H1 (cell line): Measurements from ENCODE around the gene PIK3CG.

Source experiments
- HDAC6 ChIP-seq: IDR thresholded peaks from one replicate; pipeline ENCODE4 v1.7.1; 2012; ENCODE audit warnings: low read depth, mild to moderate bottlenecking, inconsistent platforms, low read length, moderate library complexity
- NANOG ChIP-seq: IDR thresholded peaks from 2 replicates; pipeline ENCODE4 v1.6.1; 2011; ENCODE audit warnings: low read length, low read depth, mild to moderate bottlenecking, inconsistent platforms; ENCODE audit not compliant: insufficient read depth, poor library complexity, severe bottlenecking
- POLR2A ChIP-seq, 2 experiments: IDR thresholded peaks; 1 replicate in 1 of 2; 2 replicates in 1 of 2; pipeline ENCODE4 v1.6.1; 2011; ENCODE audit warnings: low read depth in 2 of 2, low read length in 2 of 2, mild to moderate bottlenecking in 2 of 2; ENCODE audit errors: control extremely low read depth in 1 of 2
- SIN3A ChIP-seq, 2 experiments: IDR thresholded peaks in 1 of 2; conservative IDR thresholded peaks in 1 of 2; 2 replicates each; pipeline ENCODE4 v1.6.1; 2011 to 2012; ENCODE audit warnings: low read length in 2 of 2, improper control_type of control experiment in 1 of 2, low read depth in 1 of 2, mild to moderate bottlenecking in 1 of 2
- TF ChIP-seq, protein P1 (sequence below), 3 experiments: IDR thresholded peaks; 1 replicate in 2 of 3; 2 replicates in 1 of 3; pipeline versions ENCODE4 v1.5.1 to v1.6.1; 2011; ENCODE audit warnings: low read length in 3 of 3, mild to moderate bottlenecking in 3 of 3, inconsistent platforms in 2 of 3, low read depth in 1 of 3, moderate library complexity in 1 of 3; ENCODE audit not compliant: insufficient read depth in 1 of 3; ENCODE audit errors: control extremely low read depth in 1 of 3
- TF ChIP-seq, protein P2 (sequence below): IDR thresholded peaks from 2 replicates; pipeline ENCODE4 v1.6.1; 2012; ENCODE audit warnings: inconsistent platforms

DNA sequence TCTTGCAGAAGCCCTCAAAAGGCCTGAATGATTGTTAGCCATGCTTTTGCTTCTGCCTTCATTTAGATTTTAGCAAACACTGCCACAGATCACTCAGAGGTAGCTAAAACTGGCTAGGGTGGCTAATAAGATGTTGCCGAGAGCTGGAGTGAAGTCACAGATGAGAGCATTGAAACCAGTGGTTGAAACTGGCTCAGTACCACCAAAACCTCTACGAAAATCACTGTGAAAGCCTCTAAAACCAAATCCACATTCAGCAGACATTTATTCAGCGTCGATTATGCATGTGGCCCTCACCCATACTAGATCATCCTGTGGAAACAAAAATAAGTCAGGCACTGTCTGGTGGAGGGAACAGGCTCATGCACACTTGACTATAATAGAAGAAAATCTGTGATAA is 50.8 kb downstream of the PIK3CG start:
- TF ChIP-seq NANOG (no peak), SIN3A (conservative IDR thresholded peaks at IDR 0.05 in 1 of 2, IDR thresholded peaks at IDR 0.05 in 1 of 2; ENCODE audit: low read depth in 1 of 2, low read length in 2 of 2) (no peak), POLR2A (IDR thresholded peaks at IDR 0.05; ENCODE audit: control extremely low read depth in 1 of 2, low read depth in 2 of 2, low read length in 2 of 2) (no peak), HDAC6 (no peak)
- TF ChIP-seq, protein P1, sequence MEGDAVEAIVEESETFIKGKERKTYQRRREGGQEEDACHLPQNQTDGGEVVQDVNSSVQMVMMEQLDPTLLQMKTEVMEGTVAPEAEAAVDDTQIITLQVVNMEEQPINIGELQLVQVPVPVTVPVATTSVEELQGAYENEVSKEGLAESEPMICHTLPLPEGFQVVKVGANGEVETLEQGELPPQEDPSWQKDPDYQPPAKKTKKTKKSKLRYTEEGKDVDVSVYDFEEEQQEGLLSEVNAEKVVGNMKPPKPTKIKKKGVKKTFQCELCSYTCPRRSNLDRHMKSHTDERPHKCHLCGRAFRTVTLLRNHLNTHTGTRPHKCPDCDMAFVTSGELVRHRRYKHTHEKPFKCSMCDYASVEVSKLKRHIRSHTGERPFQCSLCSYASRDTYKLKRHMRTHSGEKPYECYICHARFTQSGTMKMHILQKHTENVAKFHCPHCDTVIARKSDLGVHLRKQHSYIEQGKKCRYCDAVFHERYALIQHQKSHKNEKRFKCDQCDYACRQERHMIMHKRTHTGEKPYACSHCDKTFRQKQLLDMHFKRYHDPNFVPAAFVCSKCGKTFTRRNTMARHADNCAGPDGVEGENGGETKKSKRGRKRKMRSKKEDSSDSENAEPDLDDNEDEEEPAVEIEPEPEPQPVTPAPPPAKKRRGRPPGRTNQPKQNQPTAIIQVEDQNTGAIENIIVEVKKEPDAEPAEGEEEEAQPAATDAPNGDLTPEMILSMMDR (IDR thresholded peaks at IDR 0.05; ENCODE audit: control extremely low read depth in 1 of 3, insufficient read depth in 1 of 3, low read depth in 1 of 3, low read length in 3 of 3) = no peak
- TF ChIP-seq, protein P2, sequence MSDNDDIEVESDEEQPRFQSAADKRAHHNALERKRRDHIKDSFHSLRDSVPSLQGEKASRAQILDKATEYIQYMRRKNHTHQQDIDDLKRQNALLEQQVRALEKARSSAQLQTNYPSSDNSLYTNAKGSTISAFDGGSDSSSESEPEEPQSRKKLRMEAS = no peak
